Testis (tissue), 2 donors: ENCODE data around the gene ATP11C.

Source experiments
- CTCF ChIP-seq, 3 experiments: fragments of 450-650 bp in 2 of 3; fragments of 200-600 bp in 1 of 3; sonication (generic) in 1 of 3; IDR thresholded peaks; one replicate each; pipeline ENCODE4 v1.5.1; 2016 to 2019; ENCODE audit warnings: antibody characterized with exemption in 3 of 3, mild to moderate bottlenecking in 2 of 3, moderate library complexity in 1 of 3
- POLR2A ChIP-seq: fragments of 450-650 bp; IDR thresholded peaks from one replicate; pipeline ENCODE4 v1.6.1; 2017; ENCODE audit warnings: antibody characterized with exemption, mild to moderate bottlenecking, moderate library complexity

DNA sequence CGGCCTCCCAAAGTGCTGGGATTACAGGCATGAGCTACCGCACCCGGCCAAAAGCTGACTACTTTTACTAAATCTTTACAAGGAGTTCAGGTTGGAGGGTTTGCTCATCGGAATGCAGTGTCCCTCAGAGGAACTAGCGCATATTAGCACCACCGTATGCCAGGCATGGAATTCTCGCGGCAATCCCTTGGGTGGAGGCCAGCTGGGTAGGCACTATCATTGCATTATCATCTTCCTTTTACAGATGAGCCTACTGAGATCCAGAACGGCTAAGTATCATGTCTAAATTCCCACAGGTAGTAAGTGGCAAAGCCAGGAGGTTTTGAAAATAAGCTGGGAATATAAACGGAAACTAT lies 38.5 kb upstream of the ATP11C start:
- no peak for TF ChIP-seq POLR2A
- TF ChIP-seq CTCF (IDR thresholded peaks at IDR 0.05), result no peak
